ENCODE results near the gene LRRN2.
"Not testable (repeated sequence)": the region's sequence is repeated elsewhere in the genome, so short reads cannot be mapped to it uniquely, and the experiment has no call there.

Gene LRRN2

GRCh38 chr1:204685236-204686006 is at the start of gene LRRN2:
Gene LRRN2, minus strand, starts transcription at chr1:204685738. Its CDS starts 65,746 bp downstream, at chr1:204619992.
- no peak for DNase-seq (ENCODE audit: low read depth in 2 of 2)

DNA sequence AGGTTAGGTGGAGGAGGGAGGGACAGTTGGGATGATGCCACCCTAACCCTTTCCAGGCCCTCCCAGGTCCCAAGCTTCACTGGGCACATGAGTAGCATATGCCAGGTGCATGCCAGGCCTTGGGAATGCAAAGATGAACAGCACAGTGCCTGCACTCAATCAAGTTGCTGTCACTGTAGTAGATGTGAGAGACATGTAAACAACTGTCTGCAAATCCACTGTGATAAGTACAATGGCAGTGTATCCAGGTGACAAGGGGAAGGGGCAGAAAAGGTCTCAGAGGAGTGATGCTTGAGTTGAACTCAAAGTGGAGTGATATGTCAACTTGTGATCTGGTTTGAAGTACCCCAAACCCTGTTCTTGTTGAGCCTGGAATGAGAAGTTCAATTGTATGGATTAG is 49.5 kb upstream of the LRRN2 start:
- no peak for DNase-seq (ENCODE audit: low read depth in 2 of 2)

DNA sequence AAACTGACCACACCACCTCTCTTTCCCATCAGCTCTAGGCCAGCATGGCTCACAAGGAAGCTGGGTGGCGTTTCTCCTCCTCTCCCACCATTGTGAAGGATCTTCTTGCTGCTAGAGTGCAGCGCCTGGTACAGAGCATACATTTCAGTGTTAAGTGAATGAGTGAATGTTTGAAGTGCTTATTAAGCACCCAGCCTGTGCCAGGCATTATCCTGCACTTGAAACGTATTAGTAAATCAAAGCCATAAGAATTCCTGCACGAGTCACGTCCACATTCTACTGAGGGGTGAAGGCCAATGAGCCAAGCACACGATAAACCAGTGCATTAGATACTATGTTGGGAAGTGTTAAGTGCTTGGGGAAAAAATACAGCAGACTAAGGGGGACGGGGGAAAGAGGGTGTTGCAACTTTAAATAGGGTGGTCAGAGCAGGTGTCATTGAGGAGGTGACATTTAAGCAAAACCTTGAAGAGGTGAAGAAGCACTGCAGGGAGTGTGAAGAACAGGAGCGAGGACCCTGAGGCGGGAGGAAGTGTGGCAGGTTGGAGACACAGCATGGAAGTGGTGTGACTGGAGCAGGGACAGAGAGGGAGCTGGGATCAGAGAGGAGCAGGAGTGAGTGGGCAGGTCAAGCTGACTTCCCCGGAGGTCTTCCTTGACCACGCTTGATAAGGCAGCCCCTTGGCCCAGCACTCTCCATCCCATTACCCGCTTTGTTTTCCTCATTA is 48.5 kb upstream of the LRRN2 start:
- no peak for DNase-seq (ENCODE audit: low read depth in 2 of 2)

DNA sequence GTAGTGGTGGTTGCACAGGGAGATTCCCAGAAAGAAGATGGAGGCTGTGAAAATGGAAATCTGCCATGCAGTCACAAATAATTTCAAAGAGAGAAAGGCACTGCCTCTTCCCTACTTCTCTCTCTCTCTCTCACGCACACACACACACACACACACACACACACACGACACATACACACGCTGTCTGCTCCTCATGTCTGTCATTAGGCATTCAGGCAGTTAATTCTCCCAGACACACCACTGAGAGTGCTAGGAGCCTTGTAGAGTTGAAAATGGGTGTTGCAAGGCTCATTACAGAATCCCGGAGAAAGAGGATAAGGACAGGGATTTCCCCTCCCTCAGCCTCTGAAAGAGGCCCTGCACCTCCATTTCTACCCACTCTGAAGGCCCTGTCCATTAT is 47.8 kb upstream of the LRRN2 start:
- no peak for DNase-seq (ENCODE audit: low read depth in 2 of 2)

DNA sequence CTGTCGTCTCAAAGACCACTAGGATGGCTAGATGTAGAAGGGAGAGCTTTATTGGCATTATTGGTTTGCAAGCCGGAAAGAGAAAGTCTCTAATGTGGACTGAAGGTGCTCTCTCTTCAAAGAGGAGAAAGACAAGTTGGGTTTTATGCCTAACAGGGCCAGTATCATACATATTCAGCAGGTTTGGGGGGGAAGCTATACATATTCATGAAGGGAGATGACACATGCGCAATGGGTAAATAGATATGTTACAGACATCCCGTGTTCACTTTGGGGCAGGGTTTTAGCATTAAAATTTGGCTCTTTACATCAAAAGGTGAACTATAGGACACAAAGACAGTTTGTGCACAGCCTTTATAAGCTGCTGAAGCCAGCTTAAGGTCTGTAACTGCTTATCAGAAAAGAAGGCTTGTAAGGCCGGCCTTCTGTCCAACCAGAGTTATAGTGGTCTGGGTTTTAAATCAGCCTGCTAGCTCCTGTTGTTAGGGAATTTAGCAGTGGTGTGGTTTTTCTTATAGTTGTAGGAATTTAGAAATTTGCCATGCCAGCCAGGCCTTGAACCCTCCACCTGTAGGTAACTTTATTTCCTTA is 46.5 kb upstream of the LRRN2 start:
- no peak for DNase-seq (ENCODE audit: low read depth in 2 of 2)

- DNase-seq (ENCODE audit: low read depth in 2 of 2) = no peak
Measured at GRCh38 chr1:204731509-204731908, 46.0 kb upstream of the LRRN2 start.

DNA sequence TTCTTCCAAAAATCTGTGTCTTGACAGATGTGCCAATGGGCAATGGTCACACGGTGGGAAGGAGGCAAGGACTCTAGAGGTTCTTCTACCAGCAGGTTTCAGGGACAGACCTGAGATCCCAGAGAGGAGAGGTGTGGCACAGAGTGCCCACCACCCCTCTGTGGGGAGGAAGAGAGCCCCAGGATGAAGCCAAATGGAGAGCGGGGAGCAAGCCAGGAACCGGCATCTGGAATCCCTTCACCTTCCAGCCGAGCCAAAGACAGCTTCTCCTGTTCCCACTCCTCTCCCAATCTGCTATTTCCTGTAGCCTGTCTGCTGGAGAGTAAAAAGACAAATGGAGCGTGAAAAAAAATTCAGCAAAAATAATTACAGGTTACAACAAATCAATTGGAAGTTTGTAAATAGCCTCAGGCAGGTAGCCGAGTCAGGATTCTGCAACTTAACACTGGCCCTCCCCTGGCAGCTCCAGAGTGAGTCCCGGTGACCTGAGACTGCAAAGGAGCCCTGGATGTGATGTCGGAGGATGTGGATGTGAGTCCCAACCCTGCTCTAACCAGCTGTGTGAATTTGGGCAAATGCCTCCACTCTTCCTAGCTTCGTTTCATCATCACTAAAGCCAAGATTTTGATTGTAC is 45.4 kb upstream of the LRRN2 start:
- no peak for DNase-seq (ENCODE audit: low read depth in 2 of 2)

DNA sequence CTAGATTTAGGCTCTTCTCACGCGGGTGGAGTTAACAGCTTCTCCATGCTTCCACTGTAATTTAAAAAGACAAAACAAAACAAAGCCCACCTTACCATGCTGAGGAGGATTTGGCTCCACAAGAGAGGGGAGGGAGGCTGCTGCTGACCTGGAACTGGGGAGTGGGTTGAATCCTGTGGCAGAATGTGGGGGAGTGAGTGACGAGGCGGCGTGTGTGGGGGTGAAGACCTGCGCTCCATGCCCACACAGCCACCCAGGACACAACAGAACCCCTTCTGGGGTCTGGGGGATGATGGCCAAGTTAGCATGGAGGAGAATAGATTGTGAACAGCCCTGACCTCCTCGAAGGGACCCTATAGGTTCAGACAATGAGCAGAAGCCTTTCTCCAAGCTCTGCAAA is 44.0 kb upstream of the LRRN2 start:
- no peak for DNase-seq (ENCODE audit: low read depth in 2 of 2)

DNA sequence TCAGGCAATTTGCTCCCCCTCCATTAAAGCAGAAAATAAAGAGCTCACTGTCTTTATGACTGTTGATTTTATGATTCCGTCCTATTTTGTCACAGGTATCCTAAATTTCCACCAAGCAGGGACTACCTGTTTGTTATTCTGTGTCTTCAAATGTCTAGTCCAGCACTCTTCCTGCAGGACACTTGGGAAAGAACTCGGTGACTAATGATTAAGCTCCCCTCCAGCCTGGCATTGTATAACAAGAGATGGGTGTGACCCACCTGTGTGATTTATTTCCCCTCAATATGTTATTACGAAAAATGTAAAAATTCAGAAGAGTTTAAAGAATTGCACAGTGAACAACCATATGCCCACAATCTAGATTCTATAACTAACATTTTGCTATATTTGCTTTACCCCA is 42.9 kb upstream of the LRRN2 start:
- no peak for DNase-seq (ENCODE audit: low read depth in 2 of 2)

GRCh38 chr1:204728045-204728444 is 42.5 kb upstream of the LRRN2 start:
- DNase-seq (ENCODE audit: low read depth in 2 of 2) = no peak

DNA sequence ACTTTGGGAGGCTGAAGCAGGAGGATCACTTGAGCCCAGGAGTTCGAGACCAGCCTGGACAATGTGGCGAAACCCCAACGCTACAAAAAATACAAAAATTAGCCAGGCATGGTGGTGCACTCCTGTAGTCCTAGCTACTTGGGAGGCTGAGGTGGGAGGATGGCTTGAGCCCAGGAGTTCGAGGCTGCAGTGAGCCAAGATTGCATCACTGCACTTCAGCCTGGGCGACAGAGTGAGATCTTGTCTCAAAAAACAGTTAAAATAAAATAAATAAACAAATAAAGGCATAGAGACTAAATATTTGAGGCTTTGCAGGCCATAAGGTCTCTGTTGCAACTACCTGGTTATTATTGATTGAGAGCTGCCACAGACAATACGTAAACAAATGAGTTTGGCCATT is 41.9 kb upstream of the LRRN2 start:
- not testable (repeated sequence) for DNase-seq (ENCODE audit: low read depth in 2 of 2)

GRCh38 chr1:204726478-204726877 is 40.9 kb upstream of the LRRN2 start:
- no peak for DNase-seq (ENCODE audit: low read depth in 2 of 2)

DNA sequence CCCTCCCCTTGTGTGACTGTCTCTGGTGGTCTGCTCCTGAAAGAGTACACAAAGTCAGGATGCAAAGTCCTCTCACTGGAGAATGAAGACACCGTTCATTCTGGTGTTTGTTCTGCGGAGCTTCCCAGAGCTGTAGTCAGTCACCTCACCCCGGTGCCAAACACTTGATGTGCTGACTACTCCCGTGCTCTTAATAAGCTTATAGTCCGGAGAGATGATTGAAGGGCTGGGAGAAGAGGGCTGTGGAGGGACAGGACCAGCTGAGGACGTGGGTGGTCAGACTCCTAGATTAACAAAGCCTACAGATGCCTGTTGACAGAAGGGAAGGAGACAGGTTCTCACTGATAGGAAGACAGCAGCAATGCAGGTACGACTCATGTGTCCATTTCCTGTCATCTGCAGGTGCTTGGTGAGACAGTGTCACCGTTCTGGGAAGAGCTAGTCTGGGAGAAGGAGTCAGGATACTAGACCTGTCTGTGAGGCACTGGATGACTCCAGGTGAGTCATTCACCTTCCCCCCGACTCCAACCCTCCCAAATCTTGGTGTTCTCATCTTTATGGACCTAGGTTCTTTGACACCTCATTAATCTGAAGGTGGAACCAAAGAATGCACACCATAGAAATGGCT is 40.4 kb upstream of the LRRN2 start:
- DNase-seq (ENCODE audit: low read depth in 2 of 2) = no peak

GRCh38 chr1:204723131-204723787 is 37.7 kb upstream of the LRRN2 start:
- no peak for DNase-seq (ENCODE audit: low read depth in 2 of 2)

- DNase-seq (ENCODE audit: low read depth in 2 of 2) = no peak
Measured at GRCh38 chr1:204721373-204722055, 36.0 kb upstream of the LRRN2 start.

GRCh38 chr1:204716660-204717059 is 31.1 kb upstream of the LRRN2 start:
- DNase-seq (ENCODE audit: low read depth in 2 of 2) = no peak

DNA sequence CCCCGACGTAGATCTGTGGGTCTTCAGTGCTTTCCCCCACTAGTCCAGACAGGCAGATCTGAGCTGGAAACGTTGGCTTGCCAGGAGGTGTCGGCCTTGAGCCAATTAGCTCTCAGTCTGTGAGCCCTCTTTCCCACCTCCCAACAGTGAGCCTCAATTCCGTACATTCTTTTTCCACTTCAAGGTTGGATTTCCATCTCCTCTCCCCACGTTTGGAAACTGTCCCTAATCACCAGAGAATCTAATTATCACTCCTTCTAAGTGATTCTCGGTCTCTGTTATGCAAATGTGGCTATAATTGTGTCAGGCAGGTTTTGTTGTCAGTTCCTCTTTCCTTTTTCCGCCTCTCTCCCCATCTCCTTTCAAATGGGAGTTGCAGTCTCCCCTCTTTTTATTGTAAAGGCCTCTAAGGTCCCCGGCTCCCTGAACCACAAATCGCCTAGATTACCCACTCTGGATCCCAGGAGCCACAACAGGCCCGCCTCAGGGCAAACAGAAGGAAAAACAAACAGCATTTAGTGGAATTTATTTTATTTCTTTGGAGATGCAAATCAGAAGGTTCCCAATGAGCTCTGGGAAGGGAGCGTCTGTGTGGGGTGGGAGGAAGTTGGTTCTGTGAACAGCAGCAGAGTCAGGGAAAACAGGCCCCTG is 29.4 kb upstream of the LRRN2 start:
- DNase-seq (ENCODE audit: low read depth in 2 of 2) = no peak

- DNase-seq (ENCODE audit: low read depth in 2 of 2) = no peak
Measured at GRCh38 chr1:204714194-204714860, 28.8 kb upstream of the LRRN2 start.

GRCh38 chr1:204713541-204713940 is 28.0 kb upstream of the LRRN2 start:
- DNase-seq (ENCODE audit: low read depth in 2 of 2) = no peak

All from stimulated activated CD8-positive, alpha-beta memory T cell treated with anti-CD3 and anti-CD28 coated beads, Interleukin-7, amount 100 ng/mL, for 1 hour (primary cell).